ENCODE results near the gene PTMS. TPM values are rescaled to one million over a fixed set of nuclear protein-coding genes. Genes with fewer than 3 reads are reported as not detected.

Gene PTMS
- total and polyA plus RNA-seq, 10 of the 15 experiments (the other 5 are each of a cell fraction or from before 2014, with no cell fraction given) = 2.1 to 127 (median 29.8) TPM

- peak overlapping the region; percentile 97 for H3K9ac ChIP-seq (ENCODE audit: control insufficient read depth, insufficient read depth, low read length)
- peak overlapping the region; percentile 99; the same call in 1 of the 2 replicates for H3K27ac ChIP-seq (ENCODE audit: control insufficient read depth, insufficient read depth)
- no peaks in the 10 kb centered on the region for H3K9me3 ChIP-seq (replicated peaks; ENCODE audit: control insufficient read depth, insufficient read depth, low read length)
- no peak for TF ChIP-seq RUNX3 (IDR thresholded peaks at IDR 0.05; ENCODE audit: low read length)
- no peak for TF ChIP-seq SRF (IDR thresholded peaks at IDR 0.05; ENCODE audit: low read depth in 2 of 2, low read length in 2 of 2)
- no peak for TF ChIP-seq RELA (IDR thresholded peaks at IDR 0.05; ENCODE audit: borderline replicate concordance, partially characterized antibody)
- no peak for TF ChIP-seq PBX3 (IDR thresholded peaks at IDR 0.05; ENCODE audit: insufficient replicate concordance, low read depth, low read length)
- TF ChIP-seq NKRF (conservative IDR thresholded peaks at IDR 0.05) = no peak
- no peak for TF ChIP-seq DPF2 (IDR thresholded peaks at IDR 0.05)
- no peak for TF ChIP-seq TBL1XR1 (IDR thresholded peaks at IDR 0.05; ENCODE audit: low read depth, low read length)
- TF ChIP-seq FOXM1 (IDR thresholded peaks at IDR 0.05; ENCODE audit: low read depth, low read length) = no peak
- no peak for TF ChIP-seq USF1 (IDR thresholded peaks at IDR 0.05; ENCODE audit: borderline replicate concordance, extremely low read length, insufficient read depth, low read depth, low read length)
- no peak for TF ChIP-seq ZNF687 (IDR thresholded peaks at IDR 0.05)
- no peak for TF ChIP-seq EZH2 (IDR thresholded peaks at IDR 0.05; ENCODE audit: borderline replicate concordance, control insufficient read depth, low read depth, low read length)
- TF ChIP-seq GATAD2B (conservative IDR thresholded peaks at IDR 0.05; ENCODE audit: low read depth) = no peak
- SMC1A ChIA-PET (ENCODE audit: uncharacterized antibody, unreplicated experiment) = interaction anchor here (0.6 to 4.8 kb wide), 7 partner anchors 15 to 86 kb away, joined by 3 to 84 read pairs (median 23); partner anchors contain the start of genes CD4 and PTMS
- FAIRE-seq (no peak), ATAC-seq (no peak), DNase-seq (ENCODE audit: low read depth, low spot score) (no peak)
- RAD21 ChIA-PET (ENCODE audit: unreplicated experiment) = interaction anchor here (1.1 to 4.4 kb wide), 11 partner anchors 14 to 121 kb away, joined by 3 to 68 read pairs (median 20); partner anchors contain the start of genes CDCA3, COPS7A, PTMS and SPSB2
- peak overlapping the region; percentile 80 for H3K4me3 ChIP-seq
- H4K20me1 ChIP-seq (ENCODE audit: control insufficient read depth, insufficient read depth) = no peaks in the 10 kb centered on the region
- POLR2A ChIA-PET = interaction anchor here (1.2 to 4.5 kb wide), 8 partner anchors 14 to 144 kb away, joined by 3 to 60 read pairs (median 15); partner anchors contain the start of genes CDCA3, COPS7A, LAG3 and PTMS
- BruUV-seq (replicated peaks) = no TSS peak
- H3K4me1 ChIP-seq (ENCODE audit: control insufficient read depth, insufficient read depth, low read length) = peaks cover 11% of the 10 kb centered on the region
- intact Hi-C loops (cut with micrococcal nuclease; ENCODE audit: unreplicated experiment) (no loop called here), in situ Hi-C loops (cut with MboI) (loop anchor here (5.0 kb wide), 1 partner anchor 76 kb away; the partner anchor contains the start of gene P3H3)
- peak overlapping the region; percentile 100 for H3K4me2 ChIP-seq (ENCODE audit: control insufficient read depth, insufficient read depth)
- peaks cover 18% of the 10 kb centered on the region for H3K79me2 ChIP-seq (ENCODE audit: control insufficient read depth, insufficient read depth, low read length)
- CTCF ChIA-PET = interaction anchor here (0.6 to 10.9 kb wide), 12 partner anchors 12 to 1343 kb away, joined by 3 to 221 read pairs (median 8); partner anchors contain the start of genes COPS7A and LAG3
- WGBS (ENCODE audit: insufficient coverage, insufficient replicate concordance, low lambda C conversion rate, missing lambda C conversion rate) = 96% methylated on average over 7 of the region's 7 CpGs
- H2AFZ ChIP-seq (ENCODE audit: control insufficient read depth, low read depth, low read length) = no peak overlapping the region
- H3K36me3 ChIP-seq (ENCODE audit: control insufficient read depth in 2 of 2, insufficient read depth in 2 of 2, low read length in 1 of 2) = peaks cover 6 to 14% of the 10 kb centered on the region in 2 experiments; a peak in 3 of 4 replicates
- no peaks in the 10 kb centered on the region for H3K27me3 ChIP-seq (replicated peaks in 1 of 2; ENCODE audit: control insufficient read depth in 2 of 2, insufficient read depth in 2 of 2, low read length in 1 of 2)
Measured at GRCh38 chr12:6751767-6752166, 14.4 kb upstream of the PTMS start.
